HG02870 (cell line): ENCODE data around the gene CDIP1.

Experiments used
- ATAC-seq: cut with Tn5 transposase; IDR thresholded peaks from one replicate; pipeline ENCODE4 v1.9.1; 2021; ENCODE audit warnings: mild to moderate bottlenecking, moderate library complexity; ENCODE audit not compliant: unreplicated experiment

Gene CDIP1

GRCh38 chr16:4539716-4540284 lies 1.2 kb upstream of the CDIP1 start:
- no peak for ATAC-seq

DNA sequence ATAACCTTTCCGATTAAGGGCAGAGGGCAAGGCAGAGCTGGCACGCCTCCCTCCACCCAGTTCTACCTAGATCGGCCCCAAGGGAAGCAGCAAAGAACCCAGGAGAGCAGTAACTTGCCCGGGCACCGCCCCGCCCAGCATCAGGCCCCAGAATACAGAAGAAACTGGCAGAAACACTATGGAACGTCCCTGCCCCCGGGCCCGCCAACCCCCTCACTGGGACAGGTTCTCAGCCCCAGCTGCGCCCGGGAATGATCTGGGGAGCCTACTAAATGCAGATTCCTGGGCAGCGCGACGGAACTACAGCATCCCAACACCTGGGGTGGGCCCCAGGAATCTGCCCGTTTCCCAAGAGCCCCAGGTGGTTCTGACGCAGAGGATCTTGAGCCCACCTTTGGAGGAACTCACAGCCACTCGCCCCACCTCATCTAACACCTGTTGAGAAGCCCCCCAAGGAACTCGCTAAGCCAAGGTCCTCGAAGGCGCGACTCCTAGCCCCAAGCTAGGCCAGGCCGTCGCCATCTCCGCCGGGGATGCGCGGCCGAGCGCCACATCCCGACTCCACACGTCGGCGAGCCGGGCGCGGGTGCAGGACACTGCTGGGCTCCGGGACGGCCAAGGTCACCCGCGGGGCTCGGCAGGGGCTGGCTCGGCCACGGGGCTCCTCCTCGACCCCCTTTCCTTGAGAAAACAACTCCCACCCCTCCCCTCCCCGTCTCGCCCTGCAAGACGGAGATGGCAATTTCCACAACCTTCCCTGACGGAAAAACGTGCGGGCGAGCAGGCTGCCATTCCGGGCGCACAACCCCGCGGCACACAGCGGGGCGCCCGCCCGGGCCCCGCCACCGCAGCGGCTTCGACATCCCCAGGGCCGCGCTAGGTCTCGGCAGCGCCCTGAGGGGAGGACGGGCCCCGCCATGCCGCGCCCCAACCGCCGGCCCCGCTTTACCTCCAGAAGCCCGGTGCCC lies 913 bp downstream of the CDIP1 start:
- ATAC-seq: peak; percentile 25

DNA sequence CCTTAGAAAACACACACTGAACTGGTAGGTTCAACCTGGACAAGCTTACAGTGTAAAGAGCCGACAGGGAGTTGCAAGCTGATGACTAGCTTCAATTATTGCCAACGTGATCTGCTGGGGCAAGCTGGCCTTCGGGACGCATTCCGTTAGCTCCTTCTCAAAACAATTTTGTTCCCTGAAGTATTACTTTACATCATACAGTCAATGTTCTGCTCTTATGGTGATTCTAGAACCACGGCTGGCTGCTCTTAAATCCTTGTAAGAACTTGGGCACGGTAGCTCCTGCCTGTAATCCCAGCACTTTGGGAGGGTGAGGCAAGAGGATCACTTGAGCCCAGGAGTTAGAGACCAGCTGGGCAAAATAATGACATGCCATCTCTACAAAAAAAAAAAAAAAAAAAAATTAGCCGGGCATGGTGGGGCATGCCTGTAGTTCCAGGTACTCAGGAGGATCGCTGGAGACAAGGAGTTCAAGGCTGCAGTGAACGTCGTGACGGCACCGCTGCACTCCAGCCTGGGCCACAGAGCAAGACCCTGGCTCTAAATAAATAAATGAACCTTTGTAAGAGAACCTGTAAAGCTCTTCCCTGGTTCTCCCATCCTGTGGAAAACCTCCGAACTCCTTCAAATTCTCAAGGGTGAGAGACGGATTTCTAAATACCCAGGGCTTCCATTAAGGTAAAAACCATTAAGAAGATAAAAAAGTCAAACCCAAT lies 2.0 kb downstream of the CDIP1 start:
- ATAC-seq: no peak

- ATAC-seq: no peak
These were observed 2.9 kb downstream of the CDIP1 start for GRCh38 chr16:4535627-4536108.

DNA sequence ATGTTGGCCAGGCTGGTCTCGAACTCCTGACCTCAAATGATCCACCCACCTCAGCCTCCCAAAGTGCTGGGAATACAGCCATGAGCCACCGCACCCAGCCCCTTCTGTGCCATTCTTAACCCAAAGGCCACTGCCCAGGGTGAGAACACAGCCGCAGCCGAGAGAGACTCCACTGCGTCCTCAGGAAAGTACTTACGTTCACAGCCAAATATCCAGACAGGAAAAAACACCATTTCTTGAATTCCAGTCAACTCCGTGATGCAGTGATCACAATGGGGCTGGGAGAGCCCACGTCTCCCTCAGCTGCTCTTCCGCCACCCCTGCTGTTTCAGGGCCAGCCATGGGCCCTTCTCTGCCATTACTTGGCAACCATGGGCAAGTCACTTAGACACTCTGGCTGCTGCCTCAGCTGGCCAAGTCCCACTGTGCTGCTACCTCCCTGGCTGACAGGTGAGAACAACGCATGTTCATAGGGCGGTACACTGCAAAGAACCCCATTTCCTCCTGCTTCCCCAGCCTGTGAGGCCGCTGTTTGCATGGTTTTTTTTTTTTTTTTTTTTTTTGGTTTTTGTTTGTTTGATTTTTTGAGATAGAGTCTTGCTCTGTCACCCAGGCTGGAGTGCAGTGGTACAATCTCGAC lies 4.3 kb downstream of the CDIP1 start:
- ATAC-seq: no peak

DNA sequence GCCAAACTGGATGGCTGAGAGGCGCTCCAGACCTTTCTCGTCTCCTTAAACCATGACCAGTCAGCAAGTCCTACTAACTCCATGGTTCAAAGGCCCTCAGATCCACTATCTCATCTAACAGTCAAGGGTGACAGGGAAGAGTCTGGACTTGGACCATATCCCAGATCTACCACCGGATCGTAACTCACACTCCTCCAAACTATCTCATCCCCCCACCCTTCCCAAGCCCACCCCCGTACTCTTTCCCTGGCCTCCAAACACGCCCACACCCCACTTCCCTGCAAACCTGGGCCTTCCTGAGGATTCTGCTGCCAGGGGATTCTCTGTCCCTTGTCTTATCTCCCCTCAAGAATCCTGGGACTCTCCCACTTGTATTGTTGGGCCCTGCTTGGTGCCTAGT lies 5.1 kb downstream of the CDIP1 start:
- no peak for ATAC-seq

- no peak for ATAC-seq
These were observed 6.3 kb downstream of the CDIP1 start for GRCh38 chr16:4532238-4532637.

DNA sequence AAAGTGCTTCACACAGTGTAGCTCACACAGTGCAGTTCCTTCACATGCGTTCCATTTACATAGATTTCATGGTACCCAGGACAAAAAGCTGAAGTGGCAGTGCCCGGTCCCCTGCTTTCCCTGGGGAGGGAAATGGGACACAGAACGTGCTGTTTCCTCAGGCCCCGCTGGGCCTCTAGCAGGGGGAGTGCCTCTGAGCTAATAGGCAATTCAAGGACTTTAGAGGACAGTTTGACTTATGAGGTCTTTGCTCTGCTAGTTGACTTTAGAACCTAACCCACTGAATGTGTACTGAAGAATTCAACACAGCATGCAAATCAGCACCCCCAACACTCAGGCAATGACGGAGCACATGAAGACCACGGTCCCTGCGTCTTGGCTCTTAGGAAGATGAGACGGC lies 6.8 kb downstream of the CDIP1 start:
- ATAC-seq: no peak

GRCh38 chr16:4529085-4530060 lies 9.2 kb downstream of the CDIP1 start:
- ATAC-seq: no peak

GRCh38 chr16:4525634-4526277 lies 12.8 kb downstream of the CDIP1 start:
- no peak for ATAC-seq

DNA sequence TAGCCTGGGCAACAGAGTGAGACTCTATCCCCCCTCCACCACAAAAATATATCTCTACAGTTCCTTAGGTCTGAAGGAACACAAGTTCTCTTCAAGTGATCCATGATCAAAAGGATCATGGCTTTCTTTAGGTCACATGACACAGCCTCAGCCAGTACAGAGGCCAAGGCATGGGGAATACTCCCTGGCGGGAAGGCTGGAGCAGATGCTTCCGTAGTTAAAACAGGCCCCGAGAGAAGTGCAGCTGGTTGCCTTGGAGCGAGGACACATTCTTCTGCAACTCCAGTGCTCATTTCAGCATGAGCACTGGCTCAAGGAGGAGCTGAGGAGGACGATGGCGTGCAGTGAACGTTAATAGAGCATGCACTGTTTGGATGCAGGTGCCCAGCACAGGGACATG lies 13.5 kb downstream of the CDIP1 start:
- ATAC-seq: no peak

DNA sequence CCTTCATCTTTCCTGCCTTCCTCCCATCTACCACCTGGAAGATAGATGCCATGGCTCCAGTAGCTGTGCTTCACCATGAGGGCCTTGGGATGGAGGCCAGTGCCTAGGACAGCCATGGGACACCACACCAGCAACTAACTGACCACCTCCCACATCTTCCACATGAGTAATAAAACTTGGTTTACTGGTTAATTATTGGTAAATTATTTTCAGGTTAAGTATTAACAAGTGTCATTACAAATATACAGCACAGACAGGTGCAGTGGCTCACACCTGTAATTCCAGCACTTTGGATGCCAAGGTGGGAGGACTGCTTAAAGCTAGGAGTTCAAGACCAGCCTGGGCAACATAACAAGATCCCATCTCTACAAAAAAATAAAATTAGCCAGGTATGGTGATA lies 14.0 kb downstream of the CDIP1 start:
- ATAC-seq: no peak

DNA sequence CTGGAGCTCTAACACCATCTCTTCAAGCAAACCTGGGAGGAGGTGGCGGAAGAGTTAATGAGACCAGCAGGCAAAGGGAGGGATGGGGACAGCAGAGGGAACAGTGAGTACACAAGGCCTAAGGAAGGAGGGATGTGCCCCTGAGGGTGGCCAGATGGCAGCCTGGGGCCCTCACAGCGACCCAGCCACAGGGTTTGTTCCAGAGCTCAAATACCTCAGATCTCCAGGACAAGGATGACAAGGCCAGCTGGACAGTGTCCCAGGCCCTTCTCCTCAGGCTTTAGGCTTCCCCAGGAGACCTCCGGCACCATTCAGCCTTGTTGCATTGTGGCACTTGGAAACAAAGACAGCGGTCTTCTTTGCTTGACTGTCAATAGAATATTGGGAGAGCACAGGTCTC lies 14.9 kb downstream of the CDIP1 start:
- no peak for ATAC-seq

- ATAC-seq: no peak
These were observed 16.5 kb downstream of the CDIP1 start for GRCh38 chr16:4522051-4522581.

DNA sequence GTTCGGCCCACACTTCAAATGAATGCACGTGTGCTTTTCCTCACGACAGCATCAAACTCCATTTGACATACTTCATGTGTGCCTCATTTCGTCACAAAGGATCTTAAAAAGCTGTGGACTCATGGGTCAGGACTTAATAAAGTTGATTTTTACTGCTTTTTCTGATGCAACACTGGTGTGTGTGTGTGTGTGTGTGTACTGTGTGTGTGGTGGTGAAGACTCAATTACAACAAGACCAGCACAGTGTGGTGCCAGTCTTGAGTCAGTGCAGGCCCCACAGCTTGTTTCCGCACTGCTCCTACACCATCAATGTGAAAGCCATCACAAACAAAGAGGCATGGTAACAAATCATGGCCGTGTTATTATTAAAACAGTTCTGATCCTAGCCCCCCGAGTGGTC lies 17.7 kb downstream of the CDIP1 start:
- ATAC-seq: no peak

DNA sequence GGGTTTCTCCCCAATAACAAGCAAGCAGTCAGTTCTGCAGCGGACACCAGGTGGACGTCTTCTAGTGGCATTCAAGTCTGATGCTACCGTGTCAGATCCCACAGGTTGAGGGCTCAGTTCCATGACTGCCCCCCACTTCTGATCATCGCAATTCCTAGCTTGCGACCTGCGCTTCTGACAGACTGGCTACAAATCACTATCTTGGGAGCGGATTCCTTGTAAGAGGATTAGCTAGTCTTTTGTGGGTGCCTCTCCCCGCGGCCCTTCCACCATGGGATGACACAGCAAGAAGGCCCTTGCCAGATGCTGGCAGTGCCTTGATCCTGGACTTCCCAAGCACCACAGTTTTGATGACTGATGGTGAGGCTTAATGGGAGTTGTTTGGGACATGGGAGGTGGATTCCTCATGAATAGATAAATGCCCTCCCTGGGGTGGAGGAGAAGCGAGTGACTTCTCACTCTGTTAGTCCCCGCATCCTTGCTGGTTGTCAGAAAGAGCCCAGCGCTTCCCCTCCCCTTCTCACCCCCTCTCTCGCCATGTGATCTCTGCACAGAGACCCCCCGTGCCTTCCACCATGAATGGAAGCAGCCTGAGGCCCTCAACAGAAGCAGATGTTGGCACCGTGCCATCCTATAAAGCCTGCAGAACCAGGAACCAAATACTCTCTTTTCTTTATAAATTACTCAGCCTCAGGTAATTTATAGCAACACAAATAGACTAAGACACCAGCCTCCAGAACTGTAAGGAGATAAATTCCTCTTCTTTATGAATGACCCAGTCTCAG lies 19.1 kb downstream of the CDIP1 start:
- ATAC-seq: no peak

GRCh38 chr16:4517812-4518680 lies 20.5 kb downstream of the CDIP1 start:
- ATAC-seq: no peak
